ENCODE measurements around the gene ST6GAL2.

Gene ST6GAL2

DNA sequence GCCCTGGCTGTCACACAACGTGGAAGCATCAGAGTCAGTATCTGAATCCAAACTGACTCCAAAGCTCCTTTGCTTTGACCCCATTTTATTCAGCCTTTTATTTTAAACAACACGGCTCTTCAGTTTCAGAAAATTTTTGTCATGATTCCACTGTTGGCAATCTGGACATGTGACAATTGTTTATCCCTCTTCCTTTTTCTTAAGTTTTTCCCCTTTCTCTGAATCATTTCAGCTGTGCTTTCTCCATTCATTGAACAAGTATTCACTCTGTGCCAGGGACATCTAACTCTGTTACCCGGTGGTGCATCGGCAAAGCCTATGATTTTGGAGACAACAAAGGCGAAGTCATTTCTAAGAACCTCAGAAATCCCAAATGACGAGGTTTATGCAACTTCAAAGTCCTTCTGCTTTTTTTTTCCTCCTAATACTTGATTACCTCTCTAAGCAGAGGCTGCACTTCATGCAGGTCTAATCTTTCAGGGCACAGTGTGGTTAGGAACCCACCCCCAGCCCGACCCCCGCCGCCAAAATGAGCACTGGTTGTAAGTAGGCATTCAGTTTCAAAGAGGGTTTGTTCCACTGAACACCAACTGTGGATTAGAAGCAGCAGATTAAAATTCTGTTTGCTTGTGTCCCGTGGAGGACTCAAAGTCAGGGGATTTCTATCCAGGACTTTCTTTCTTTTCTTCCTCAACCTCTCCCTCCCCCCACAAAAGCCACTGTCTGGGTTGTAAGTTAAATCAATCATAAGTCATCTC is 18.6 kb downstream of the ST6GAL2 start:
- no peak for DNase-seq (ENCODE audit: low read depth, low spot score)
- H3K4me3 ChIP-seq (ENCODE audit: low read length), result no peak overlapping the region

DNA sequence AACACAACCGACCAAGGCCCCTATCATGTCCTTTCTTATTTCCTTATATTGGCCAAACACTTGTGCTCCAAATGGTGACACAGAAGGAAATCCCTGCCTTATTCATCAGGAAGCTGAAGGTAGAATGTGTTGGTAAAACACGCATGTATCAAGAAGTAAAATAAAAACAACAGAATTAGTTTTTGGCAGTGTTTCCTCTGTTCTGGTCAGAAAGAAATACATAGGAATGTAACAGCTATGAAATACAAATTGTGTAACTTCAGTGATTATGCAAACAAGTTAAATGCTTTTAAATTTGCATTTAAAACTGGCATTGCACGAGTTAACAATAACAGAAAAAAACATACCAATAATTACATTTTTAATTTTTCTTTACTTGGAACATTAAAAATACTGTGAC is 19.3 kb downstream of the ST6GAL2 start:
- no peak for DNase-seq (ENCODE audit: low read depth, low spot score)

DNA sequence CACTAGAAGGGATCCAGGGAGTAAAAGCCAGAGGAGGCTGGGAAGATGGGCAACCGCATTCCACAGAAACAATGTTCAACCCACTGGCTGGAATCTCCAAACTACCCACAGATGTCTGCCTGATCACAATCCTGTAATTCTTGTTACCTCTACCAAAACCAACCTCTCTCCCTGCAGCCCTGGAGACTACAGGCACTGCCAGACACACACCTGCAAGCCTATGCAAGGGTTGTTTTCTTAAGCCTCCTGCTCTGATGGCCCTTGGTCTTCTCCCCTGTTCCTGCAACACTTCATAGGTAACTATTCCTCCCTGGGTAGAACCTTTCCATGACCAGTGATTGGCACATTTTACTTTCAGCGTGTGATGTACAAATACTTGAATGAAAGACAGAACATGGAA is 21.9 kb downstream of the ST6GAL2 start:
- no peak for DNase-seq (ENCODE audit: low read depth, low spot score)

More for the DNA sequence above, 19.3 kb downstream of the ST6GAL2 start:
- H3K4me3 ChIP-seq (ENCODE audit: low read length), result no peak overlapping the region

DNA sequence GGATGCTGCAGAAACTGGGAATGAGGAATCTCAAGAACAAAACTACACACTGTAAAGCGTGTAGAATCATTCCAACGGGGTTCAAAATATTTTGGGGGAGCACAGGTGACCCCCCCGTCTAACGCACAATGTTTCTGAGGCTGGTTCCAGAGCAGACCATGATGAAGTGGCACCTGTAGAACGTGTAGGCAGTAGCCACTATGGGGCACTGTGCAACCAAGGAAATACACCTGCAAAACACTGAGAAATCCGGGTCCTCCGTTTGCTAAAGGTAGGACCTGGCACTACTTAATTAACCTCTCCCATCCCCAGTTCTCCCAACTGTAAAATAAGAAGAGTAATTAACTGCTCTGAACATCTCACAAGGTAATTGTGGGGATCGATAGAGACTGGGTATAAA is 22.6 kb downstream of the ST6GAL2 start:
- no peak overlapping the region for H3K4me3 ChIP-seq (ENCODE audit: low read length)
- DNase-seq (ENCODE audit: low read depth, low spot score), result no peak

More for the DNA sequence above, 21.9 kb downstream of the ST6GAL2 start:
- H3K4me3 ChIP-seq (ENCODE audit: low read length), result no peak overlapping the region

DNA sequence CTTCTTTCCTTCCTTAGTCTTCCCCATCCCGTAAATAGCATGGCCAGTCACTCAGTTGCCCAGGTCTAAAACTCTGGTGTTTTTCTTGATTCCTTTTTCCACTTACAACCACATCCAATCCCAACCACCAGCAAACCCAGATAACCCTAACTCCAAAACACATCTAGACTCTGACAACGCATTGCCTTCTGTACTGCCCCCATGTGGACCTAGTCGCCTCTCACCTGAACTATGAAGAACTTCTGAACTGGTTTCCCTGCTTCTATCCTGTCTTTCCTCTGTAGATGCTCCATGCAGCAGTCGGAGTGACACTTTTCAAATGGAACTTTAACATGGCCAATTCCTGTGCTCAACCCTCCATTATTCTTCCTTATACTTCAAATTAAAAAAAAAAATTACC is 26.5 kb downstream of the ST6GAL2 start:
- no peak for DNase-seq (ENCODE audit: low read depth, low spot score)
- no peak overlapping the region for H3K4me3 ChIP-seq (ENCODE audit: low read length)

DNA sequence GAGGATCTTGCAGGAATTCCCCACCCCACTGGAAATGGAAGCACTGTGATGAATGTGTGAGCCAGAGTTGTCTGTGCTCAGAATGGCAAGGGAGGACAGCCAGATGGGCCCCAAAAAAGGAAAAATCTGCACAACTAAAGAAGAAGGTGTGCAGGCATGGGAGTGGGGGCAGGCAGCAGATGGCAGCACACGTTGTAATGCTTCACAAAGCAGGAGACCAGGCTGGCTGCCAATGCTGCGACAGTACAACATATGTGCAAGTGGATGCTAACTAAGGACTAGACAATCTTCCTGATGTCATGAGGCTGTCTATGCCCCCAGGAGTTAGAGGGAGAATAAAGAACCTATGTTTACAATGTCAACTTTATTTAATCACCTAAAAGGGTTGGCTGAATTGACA is 27.2 kb downstream of the ST6GAL2 start:
- no peak overlapping the region for H3K4me3 ChIP-seq (ENCODE audit: low read length)
- no peak for DNase-seq (ENCODE audit: low read depth, low spot score)

DNA sequence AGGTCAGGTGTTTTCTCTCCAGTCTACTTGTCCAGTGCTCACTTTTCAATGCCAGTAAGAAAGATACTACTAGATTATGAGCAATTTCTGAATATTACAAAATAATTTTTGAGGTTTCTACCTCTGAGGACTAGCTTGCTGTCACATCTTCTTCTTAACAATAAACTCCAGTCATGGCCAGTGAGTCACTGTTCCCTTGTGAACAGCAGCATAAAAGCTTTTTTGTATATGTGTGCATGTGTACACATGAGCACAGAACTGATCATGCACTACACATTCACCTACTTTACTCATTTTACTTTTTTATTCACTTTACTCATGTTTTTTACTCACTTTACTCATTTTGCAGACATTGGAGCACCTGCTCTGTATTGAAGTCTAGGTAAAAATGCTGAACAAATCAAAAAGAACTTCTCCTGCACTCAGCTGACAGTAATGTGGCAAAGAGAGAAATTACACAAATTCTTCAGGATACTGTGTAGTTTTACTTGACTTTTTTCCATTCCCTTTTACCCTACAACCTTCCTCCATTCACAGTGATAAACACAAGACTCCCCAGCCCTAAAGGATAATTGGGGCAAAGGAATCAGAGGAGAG is 28.0 kb downstream of the ST6GAL2 start:
- DNase-seq (ENCODE audit: low read depth, low spot score), result no peak
- H3K4me3 ChIP-seq (ENCODE audit: low read length), result no peak overlapping the region

DNA sequence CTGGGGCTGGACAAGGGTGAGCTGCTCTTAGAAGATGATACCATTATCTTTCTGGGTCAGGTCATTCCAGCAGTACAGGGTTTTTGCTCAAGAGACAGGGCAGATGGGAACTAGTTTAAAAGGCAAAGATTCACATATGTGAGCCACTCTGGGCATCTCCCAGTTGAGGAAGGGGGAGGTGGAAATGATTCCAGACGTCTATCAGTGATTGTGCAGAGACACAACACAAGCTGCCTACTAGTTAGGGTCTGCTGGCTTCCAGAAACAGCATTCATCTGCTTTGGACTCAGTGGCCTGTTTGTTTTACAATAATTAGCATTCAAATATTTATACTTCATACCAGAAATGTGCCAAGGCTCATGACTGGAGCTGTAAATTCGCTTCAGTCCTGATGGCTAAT is 32.3 kb downstream of the ST6GAL2 start:
- no peak for DNase-seq (ENCODE audit: low read depth, low spot score)
- H3K4me3 ChIP-seq (ENCODE audit: low read length), result no peak overlapping the region

DNA sequence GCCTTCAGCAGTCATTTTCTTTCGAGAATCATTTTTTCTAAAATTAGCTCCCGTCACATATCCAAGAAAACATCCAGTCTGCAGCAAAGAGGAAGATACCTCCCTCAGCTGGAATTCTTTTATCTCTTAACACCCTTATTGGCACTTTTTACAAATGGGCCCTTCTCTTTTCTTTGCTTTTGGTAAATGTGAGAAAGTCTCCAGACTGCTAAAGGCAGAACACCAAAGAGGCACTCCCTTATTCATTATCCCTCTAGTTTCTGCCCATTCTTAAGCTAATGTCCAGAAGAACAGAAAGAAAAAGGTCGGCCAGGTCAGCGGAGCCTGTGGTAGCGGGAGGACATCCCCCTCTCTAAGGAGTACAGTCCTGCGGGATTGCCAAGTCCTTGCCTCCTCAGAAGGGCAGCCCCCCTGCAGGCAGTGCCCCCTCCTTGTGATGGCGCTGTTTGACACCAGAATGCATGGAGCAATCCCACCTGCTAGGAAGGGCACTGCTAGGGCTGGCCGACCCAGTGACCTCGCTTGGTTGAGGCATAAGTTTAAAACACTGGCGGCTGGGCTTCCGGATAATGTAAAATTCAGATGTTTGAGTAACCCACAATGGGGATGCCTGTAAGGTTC is 34.0 kb downstream of the ST6GAL2 start:
- no peak for DNase-seq (ENCODE audit: low read depth, low spot score)
- H3K4me3 ChIP-seq (ENCODE audit: low read length), result no peak overlapping the region

DNA sequence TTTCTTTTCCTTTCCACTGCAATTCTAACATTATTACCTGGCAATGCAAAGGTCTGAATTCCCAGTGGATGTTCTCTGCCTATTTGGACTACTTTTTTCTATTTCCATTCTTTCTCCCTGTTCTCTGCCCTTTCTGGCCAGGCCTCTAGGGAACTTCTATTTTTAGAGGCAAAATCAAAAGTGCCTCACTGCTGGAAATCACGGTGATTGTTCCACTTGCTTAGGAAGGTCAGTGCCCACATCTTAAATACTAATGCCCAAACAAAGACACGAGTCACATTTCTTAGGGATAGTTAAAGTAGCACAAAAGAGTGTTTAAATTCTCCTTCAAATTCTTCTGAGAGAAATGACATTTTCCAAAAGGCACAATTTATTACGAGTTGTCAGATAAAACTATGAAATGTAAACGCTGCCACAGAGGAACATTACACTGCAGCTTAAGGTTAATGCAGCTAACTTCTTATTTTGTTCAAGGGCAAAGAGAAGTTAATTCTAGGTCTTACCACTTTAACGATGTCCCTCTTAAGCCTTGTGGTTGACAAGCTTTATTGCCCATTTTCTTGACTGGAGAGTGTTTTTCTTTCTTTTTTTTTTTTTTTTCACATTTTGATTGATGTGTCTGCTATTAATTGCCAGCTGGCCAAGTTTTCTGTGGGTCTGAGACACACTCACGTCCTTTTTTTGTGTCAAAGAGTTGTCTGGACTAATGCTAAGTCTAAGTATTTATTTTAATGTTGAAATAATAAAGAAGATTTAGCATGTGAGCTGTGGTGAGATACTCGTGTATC is 34.7 kb downstream of the ST6GAL2 start:
- no peak overlapping the region for H3K4me3 ChIP-seq (ENCODE audit: low read length)
- no peak for DNase-seq (ENCODE audit: low read depth, low spot score)

DNA sequence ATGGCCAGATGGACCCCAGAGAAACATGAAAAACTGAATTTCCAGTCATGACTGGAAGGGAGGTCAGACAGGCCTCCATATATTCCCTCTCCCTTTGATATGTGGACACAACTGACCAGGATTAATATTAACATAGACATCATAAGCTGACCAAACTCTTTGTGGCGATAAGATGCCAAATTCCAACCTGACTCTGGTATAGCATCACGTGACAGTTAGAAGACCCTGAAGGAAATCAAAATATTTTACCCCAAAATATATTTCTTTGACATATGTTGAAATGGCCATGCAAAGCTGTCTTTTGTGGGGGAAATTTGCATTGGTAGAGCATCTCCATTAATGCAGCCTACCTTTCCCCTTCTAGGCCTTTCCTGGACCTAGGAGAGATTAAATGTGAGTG is 36.7 kb downstream of the ST6GAL2 start:
- DNase-seq (ENCODE audit: low read depth, low spot score), result no peak
- no peak overlapping the region for H3K4me3 ChIP-seq (ENCODE audit: low read length)

DNA sequence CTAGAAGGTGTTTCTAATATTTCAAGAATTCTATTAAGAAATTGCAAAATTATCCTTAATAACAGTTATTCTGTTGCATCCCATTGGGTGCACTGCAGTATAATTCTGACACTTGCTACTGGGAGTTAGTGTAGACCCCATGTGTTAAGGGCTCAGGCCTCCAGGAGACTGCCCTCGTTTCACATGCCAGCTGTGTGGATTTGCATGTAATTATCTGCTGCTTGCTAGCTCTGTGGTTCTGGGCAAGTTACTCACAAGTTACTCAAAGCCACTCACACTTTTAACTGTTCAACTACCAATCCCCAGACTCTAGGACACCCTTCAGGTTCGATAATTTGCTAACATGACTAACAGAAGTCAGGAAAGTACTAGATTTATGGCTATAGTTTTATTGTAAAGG is 38.6 kb downstream of the ST6GAL2 start:
- no peak overlapping the region for H3K4me3 ChIP-seq (ENCODE audit: low read length)

DNA sequence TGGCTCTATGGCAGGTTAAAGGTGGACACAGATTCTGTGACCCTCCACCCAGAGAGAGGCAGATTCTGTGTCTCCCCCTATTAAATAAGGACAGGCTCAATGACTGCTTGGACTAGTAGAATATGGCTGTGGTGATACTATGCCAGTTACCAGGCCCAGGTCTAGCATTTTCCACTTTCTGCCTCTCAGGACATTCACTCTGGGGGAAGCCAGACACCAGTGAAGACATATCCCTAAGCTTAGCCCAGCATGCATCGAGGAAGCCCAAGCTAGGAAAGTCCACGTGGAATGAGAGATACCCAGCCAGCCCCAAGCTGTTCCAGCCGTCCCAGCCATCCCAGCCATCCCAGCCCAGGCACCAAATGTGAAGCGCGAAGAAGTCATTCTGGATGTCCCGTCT is 40.3 kb downstream of the ST6GAL2 start:
- H3K4me3 ChIP-seq (ENCODE audit: low read length), result no peak overlapping the region
- DNase-seq (ENCODE audit: low read depth, low spot score), result no peak

More for the DNA sequence above, 38.6 kb downstream of the ST6GAL2 start:
- DNase-seq (ENCODE audit: low read depth, low spot score), result no peak

DNA sequence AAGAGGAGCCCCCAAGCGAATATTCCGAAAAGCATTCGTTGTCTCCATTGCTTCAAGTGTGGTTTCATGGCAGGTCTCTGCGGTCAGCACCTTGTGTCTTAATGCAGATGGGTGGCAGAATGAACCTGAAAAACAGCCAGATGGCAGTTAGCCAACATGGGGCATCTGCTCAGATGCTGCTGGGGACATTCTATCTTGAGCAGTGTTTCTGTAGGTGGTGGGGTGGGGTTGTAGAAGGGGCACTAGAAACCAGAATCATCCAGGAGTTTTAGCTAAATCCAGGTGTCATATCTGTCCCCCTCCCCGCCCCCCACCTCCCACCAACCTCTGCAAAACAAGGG is 42.1 kb downstream of the ST6GAL2 start:
- H3K4me3 ChIP-seq (ENCODE audit: low read length), result no peak overlapping the region
- DNase-seq (ENCODE audit: low read depth, low spot score), result peak; percentile 66

DNA sequence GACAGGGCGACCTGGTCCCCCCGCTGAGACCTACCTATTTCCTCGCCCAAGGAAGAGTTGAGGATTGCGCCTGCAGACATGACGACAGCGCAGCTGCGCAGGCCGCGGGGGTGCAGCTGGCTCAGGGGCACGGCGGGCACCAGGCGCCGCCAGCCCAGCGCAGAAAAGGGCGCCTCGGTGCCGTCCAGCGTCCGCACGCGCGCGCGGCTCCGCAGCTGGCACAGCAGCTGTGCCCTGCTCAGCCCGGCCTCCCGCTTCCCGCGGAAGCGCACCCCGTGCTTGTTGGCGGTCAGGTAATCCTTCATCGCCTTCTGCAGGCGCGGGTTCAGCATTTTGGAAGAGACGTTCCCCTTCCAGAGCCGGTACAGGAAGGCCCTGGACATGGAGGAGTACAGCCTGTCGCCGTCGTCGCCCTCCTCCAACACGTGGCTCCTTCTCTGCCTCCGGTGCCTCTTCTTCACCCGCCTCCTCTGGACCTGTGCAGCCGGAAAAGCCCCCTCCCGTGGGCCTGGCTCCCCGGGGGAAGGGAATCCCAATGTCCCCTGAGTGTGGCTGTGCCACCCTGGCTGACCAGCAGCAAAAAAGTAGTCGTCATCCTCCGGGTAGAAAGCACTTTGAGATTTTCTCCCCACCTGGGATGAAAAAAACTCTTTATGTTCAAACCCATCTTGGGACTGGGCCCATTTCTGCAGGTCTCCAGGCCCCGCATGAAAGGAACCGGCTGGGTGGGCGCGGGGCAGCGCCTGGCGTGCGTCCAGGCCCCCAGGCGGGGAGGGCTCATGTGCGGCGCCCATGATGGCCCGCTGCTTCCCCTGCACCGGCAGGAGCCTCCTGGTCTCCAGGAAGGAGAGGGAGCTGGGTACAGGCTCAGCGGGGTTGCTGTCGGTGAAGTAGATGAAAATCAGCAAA is 42.7 kb downstream of the ST6GAL2 start:
- no peak for DNase-seq (ENCODE audit: low read depth, low spot score)
- H3K4me3 ChIP-seq (ENCODE audit: low read length), result no peak overlapping the region

DNA sequence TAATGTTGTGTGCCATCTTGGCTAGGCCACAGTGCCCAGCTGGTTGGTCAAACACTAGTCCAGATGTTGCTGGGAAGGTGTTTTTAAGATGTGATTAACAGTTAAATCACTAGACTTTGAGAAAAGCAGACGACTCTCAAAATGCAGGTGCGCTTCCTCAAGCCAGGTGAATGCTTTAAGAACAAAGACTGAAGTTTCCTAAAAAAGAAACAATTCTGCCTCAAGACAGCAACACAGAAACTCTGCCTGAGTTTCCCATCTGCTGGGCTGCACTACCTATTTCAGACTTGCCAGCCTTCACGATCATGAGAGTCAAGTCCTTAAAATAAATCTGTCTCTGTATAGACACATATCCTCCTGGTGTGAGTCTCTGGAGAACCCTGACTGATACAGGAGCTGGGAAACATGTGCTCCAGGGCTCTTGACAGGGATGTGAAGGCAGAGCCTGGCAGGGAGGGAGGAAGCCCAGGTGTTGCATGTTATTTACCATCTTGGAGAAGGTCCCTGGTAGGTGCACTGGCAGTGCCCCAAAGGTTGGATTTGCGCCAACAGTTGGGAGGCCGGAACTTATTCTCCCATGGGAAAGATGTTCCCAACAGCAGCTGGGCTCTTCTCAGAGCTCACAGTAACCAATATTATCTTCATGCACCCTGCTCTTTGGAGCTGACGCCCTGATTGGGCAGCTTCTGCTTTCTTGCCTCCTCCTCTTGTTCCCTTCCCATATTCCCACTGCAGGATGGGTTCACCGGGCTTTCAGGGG is 43.9 kb downstream of the ST6GAL2 start:
- no peak for DNase-seq (ENCODE audit: low read depth, low spot score)
- no peak overlapping the region for H3K4me3 ChIP-seq (ENCODE audit: low read length)

DNA sequence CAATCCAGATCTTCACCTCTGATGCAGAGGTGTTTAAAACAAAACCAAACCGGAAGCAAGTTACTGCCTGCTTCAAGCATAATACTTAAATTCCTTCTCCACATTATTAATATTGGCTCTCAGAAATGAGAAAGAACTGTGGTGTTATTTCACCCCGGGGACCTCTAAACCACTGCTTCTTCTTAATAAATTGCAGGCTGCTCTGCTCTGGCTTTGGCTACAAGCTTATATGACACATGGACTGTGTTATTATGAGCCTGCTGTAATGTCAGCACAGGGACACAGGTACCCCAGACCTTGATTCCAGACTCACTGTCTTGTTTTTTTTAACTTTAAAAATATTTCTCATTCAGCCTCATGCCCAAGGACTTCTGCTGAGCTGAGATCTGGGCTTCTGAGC is 45.1 kb downstream of the ST6GAL2 start:
- DNase-seq (ENCODE audit: low read depth, low spot score), result no peak
- no peak overlapping the region for H3K4me3 ChIP-seq (ENCODE audit: low read length)

DNA sequence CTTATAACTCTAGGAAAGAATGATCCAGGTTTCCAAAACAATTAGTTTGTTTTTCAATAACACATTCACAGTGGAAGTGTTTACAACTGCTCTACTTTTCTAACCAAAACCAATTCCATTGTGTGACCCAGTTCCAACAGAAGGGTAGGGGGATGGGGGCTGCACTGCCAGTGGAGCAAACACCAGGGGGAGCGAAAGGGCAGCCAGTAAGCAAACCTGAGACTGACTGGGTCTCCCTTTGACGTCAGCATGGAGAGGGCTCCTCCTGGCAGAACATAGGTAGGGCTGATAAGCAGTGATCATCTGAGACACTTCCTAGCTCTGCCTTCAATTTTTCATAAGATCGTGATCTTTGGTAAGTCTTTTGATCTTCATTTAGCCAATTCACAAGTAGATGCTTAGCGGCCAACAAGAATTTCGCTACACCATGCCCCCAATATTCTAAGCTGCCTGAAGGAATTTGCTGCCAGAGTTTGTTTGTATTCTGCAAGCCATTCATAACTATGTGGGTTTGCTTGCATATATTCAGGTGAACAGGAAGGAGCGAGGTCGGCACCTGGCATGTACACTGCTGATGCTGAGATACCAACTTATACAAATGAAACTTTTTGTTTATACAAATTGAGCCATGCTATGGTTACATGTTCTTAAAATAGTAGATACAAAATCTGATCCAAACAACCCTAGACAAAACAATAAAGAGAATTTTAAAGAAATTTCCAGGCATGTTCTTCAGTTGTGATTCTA is 45.9 kb downstream of the ST6GAL2 start:
- peak; percentile 46 for DNase-seq (ENCODE audit: low read depth, low spot score)
- no peak overlapping the region for H3K4me3 ChIP-seq (ENCODE audit: low read length)

Measured in Jurkat, Clone E6-1 (cell line).